GM12873 (cell line): ENCODE data around the gene AOC3.

Experiments
- TF ChIP-seq, protein P1 (sequence below): IDR thresholded peaks from 2 replicates; pipeline ENCODE4 v1.5.1; 2012; ENCODE audit warnings: low read depth, mild to moderate bottlenecking, moderate library complexity, low read length, control low read depth; ENCODE audit not compliant: insufficient read depth; ENCODE audit errors: missing control alignments

Gene AOC3

DNA sequence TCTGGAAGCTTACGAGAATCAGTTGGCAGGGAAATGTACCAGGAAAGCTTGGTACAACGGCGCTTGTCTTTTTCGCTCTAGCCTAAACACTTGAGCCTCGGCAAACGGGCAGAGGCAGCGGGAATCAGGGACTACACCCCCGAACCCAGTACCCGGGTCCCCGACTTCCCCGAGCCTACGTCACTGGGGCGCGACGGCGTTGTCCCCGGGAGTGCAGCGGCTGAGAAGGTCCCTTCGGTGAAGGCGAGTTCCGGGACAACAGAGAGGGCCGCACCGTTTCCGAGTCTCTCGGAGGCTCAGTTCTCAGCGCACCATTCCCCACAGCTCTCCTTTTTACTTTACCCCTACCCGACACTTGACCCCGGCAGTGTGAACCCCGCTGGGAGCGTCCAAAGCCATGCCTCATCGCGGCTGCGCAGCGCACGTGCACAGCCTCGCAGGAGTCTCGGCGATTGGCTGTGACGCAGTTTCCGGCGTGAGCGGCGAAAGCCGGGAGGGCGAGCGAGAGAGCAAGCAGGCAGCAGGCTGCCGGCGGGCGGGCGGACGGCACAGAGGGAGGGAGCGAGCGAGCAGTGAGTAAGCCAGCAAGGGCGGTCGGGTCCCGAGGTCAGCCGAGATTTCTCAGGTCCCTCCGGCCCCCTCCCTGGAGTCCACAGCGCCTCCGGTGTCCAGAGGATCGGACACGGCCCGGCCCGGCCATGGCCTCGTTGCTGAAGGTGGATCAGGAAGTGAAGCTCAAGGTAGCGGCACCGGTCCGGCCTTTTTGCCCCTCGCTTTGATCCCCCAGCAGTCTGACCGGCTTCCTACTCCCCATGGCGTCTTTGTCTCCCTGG lies 17.8 kb upstream of the AOC3 start, which contains the start of gene PSME3:
TSS of gene PSME3 (plus strand) at position 464 of the 833 bp plus-strand sequence. CDS start at position 699, 235 bp downstream.
- TF ChIP-seq, protein P1, sequence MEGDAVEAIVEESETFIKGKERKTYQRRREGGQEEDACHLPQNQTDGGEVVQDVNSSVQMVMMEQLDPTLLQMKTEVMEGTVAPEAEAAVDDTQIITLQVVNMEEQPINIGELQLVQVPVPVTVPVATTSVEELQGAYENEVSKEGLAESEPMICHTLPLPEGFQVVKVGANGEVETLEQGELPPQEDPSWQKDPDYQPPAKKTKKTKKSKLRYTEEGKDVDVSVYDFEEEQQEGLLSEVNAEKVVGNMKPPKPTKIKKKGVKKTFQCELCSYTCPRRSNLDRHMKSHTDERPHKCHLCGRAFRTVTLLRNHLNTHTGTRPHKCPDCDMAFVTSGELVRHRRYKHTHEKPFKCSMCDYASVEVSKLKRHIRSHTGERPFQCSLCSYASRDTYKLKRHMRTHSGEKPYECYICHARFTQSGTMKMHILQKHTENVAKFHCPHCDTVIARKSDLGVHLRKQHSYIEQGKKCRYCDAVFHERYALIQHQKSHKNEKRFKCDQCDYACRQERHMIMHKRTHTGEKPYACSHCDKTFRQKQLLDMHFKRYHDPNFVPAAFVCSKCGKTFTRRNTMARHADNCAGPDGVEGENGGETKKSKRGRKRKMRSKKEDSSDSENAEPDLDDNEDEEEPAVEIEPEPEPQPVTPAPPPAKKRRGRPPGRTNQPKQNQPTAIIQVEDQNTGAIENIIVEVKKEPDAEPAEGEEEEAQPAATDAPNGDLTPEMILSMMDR: peak; percentile 13

DNA sequence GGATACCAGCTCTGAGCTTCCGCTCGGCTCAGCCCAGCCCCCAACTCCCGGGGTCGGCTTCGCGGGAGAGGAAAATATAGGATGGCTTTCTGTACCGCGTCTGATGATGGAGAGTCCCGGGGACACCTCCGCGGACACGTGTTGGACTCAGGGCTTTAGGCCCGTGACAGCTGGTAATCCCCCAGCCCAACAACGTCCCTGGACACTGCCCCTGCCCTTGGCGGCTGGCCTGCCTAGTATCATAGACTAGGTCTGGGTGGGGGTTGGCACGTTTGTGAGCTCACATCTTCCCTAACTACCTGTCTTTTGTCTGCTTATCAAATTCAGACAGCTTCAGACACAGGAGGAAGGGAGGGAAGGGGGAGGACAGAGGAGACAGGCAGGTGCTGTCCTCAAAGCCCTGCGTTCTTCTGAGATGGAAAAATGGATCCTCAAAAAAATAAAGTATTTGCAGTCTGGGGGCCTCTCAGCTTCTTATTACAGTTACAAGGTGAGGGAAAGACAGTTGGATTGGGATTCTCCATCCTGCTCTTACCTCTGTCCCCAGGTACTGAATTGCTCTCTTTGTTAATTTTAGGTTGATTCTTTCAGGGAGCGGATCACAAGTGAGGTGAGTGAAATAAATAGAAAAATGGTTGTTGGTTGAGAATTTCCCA lies 17.1 kb upstream of the AOC3 start:
- TF ChIP-seq, protein P1: no peak

DNA sequence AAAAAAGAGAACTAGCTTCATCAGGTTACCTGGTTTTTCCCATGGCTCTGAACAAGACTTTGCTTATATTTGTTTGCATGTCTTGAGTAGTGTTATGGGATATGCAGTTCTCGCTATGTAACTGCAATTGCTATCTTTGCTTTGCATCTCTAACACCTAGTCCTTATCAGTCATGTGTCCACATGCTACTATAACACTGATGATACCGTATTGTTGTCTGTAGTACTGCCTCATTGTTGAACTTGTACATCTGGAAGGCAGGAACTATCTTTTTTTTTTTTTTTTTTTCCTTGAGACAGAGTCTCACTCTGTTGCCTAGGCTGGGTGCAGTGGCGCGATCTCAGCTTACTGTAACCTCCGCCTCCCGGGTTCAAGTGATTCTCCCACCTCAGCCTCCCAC lies 15.3 kb upstream of the AOC3 start:
- TF ChIP-seq, protein P1: no peak

DNA sequence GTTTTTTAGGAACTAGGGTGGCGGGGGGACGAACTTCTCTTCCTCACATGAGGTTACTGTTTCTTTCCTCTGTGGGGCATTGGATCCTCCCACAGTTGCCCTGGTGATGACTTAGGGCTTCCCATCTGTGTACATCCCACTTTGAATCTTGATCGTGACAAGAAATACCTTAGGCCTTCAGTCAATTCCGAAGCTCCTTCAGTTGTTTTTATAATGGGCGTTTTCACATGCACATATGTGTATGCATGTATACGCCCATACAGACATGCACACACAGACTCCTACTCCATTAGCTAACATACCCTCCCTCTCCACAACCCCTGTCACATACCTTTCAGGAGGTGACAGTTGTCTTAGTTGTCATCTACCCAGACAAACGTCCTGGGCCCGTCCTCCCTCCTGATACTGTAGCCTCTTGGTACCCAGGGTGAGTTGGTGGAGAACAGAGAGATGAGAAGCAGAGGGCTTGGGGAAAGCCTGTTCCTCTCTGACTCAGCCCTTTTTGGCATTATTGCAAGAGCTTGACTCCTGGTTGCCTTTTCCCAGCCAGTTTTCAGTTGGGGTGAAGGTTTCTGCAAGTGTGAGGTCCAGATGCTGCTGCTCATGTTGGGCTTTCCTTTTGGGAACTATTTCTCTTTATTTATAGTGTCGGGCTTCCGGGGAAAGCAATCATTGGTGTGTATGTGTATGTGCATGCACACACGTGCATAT lies 8.9 kb upstream of the AOC3 start:
- TF ChIP-seq, protein P1: no peak

DNA sequence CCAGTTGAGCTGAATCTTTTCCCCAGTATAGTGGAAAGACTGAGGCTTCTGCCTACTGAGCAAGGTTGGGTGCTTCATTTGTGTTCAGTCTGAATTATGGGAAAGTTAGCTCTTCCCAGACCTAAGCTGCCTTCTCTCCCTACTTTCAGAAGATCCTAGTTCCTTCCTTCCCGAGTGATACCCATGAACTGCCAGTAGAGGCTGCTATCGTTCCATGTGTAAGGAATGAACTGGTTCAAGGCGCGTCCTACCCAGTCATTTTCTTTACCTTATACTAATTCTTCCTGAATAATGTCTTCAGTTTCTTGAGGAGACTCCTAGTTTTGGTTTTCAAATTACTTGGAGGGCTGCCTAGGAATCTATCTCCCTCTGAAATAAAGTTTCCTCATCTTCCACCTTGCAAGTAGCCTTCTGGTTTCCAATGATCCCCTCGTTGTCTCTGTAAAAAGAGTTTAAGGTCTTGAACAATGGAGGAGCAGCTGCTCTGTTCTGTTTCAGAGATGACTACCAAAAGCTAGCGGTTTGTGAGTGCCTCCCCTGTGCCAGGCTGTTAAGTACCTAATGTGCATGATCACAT lies 7.6 kb upstream of the AOC3 start:
- TF ChIP-seq, protein P1: peak; percentile 86

DNA sequence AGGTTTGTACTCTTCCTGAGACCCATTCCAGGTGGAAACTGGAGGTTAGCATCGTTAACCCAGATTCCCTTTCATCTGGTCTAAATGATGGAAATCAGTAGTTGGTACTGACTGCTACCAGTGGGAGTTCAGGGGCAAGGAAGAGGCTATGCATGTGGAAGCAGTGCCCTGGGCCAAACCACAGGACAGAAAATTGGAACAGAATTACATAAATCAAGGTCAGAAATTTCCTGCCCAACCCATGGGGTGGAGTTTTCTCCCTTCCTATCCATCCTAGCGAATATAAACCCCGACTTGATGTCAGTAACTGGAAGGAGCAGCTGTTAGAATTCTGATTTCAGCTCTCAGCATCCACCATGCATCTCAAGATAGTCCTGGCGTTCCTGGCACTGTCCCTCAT lies 6.7 kb upstream of the AOC3 start, which contains the start of gene AOC2:
TSS of gene AOC2 (plus strand) at position 310 of the 400 bp plus-strand sequence. CDS start at position 357, 47 bp downstream.
- TF ChIP-seq, protein P1: no peak
